SU-DHL-6 (cell line): ENCODE data around the gene PNLDC1.

Experiments
- CTCF ChIP-seq: fragments of 200-600 bp; sonication (generic); IDR thresholded peaks from one replicate; pipeline ENCODE4 v1.5.1; 2017; ENCODE audit warnings: antibody characterized with exemption, mild to moderate bottlenecking, low read length, moderate library complexity; ENCODE audit not compliant: insufficient read depth, poor library complexity, severe bottlenecking
- EZH2phosphoT487 ChIP-seq: fragments of 200-600 bp; sonication (generic), shearing (Covaris generic); conservative IDR thresholded peaks from 2 replicates; pipeline ENCODE4 v1.6.1; 2018; ENCODE audit warnings: mild to moderate bottlenecking, antibody characterized with exemption, low read length, moderate library complexity, mixed read lengths

GRCh38 chr6:159761873-159762680, 38.0 kb upstream of the PNLDC1 start, which contains the start of gene ACAT2:
- TF ChIP-seq CTCF: no peak
- no peak for TF ChIP-seq EZH2phosphoT487
